GM12891 (cell line): Measurements from ENCODE around the gene HLCS.

ENCODE experiments used
- DNase-seq: peaks from one replicate; pipeline ENCODE4 v3.0.0; 2011; ENCODE audit warnings: low spot score; ENCODE audit not compliant: insufficient read length
- FAIRE-seq: peaks from 2 replicates; lab custom pipeline; 2011; peaks lifted over from hg19 to GRCh38; lab: Jason Lieb, UNC
- PAX5 ChIP-seq: IDR thresholded peaks from 2 replicates; pipeline ENCODE4 v1.6.1; 2011; ENCODE audit warnings: low read length, moderate library complexity, mild to moderate bottlenecking; ENCODE audit not compliant: insufficient read depth, severe bottlenecking
- POLR2A ChIP-seq: IDR thresholded peaks from 2 replicates; pipeline ENCODE4 v1.6.1; 2011; ENCODE audit warnings: low read depth, low read length, control low read depth
- POLR2AphosphoS5 ChIP-seq: IDR thresholded peaks from 2 replicates; pipeline ENCODE4 v1.6.1; 2011; ENCODE audit warnings: low read depth, low read length, control low read depth
- POU2F2 ChIP-seq: IDR thresholded peaks from 2 replicates; pipeline ENCODE4 v1.6.1; 2011; ENCODE audit warnings: low read depth, mild to moderate bottlenecking, control low read depth, low read length, moderate library complexity
- SPI1 ChIP-seq: IDR thresholded peaks from 2 replicates; pipeline ENCODE4 v1.6.1; 2011; ENCODE audit warnings: low read depth, low read length, control low read depth
- TAF1 ChIP-seq: IDR thresholded peaks from 2 replicates; pipeline ENCODE4 v1.6.1; 2011; ENCODE audit warnings: low read depth, low read length, control low read depth

HLCS gene

GRCh38 chr21:36757196-36757595, 209.3 kb downstream of the HLCS start:
- DNase-seq = no peak
- no peak for FAIRE-seq
- TF ChIP-seq POU2F2 = no peak
- no peak for TF ChIP-seq SPI1
- no peak for TF ChIP-seq PAX5
- no peak for TF ChIP-seq POLR2A
- no peak for TF ChIP-seq TAF1
- no peak for TF ChIP-seq POLR2AphosphoS5

DNA sequence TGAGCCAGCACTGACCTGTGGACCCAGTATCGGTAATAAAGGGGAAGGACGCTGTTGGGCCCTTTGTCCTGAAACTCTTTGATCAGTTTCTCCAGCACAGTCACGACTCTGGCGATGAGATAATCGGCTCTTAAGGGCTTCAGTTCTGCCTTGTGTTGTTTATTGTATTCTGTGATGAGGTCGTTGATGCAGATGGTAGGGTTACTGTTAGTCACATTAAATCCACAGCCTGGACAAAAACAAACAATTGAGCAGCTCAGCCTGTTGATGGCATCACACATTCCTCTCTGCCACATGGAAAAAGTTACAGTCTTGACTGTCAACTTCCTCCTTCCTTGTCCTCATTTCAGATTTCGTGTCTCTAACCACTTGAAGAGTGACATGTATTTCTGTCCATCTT, 209.9 kb downstream of the HLCS start:
- no peak for TF ChIP-seq SPI1
- no peak for TF ChIP-seq TAF1
- TF ChIP-seq PAX5 = no peak
- no peak for TF ChIP-seq POLR2AphosphoS5
- TF ChIP-seq POU2F2 = no peak
- no peak for TF ChIP-seq POLR2A
- DNase-seq (no peak), FAIRE-seq (no peak)

- no peak for DNase-seq
- no peak for FAIRE-seq
- TF ChIP-seq TAF1 = no peak
- no peak for TF ChIP-seq POLR2A
- TF ChIP-seq POU2F2 = no peak
- TF ChIP-seq POLR2AphosphoS5 = no peak
- no peak for TF ChIP-seq SPI1
- TF ChIP-seq PAX5 = no peak
Observed at GRCh38 chr21:36754241-36754898, 212.1 kb downstream of the HLCS start.

- DNase-seq = no peak
- no peak for TF ChIP-seq POLR2AphosphoS5
- no peak for TF ChIP-seq SPI1
- TF ChIP-seq POU2F2 = no peak
- TF ChIP-seq POLR2A = no peak
- TF ChIP-seq TAF1 = no peak
- no peak for TF ChIP-seq PAX5
- no peak for FAIRE-seq
Observed at GRCh38 chr21:36753556-36753955, 212.9 kb downstream of the HLCS start.

GRCh38 chr21:36751383-36751782, 215.1 kb downstream of the HLCS start:
- DNase-seq = no peak
- TF ChIP-seq POU2F2 (no peak), PAX5 (no peak), POLR2A (no peak), POLR2AphosphoS5 (no peak)
- no peak for FAIRE-seq

GRCh38 chr21:36750576-36750959, 215.9 kb downstream of the HLCS start:
- FAIRE-seq = no peak
- TF ChIP-seq SPI1 (no peak), PAX5 (no peak), POLR2AphosphoS5 (no peak)

GRCh38 chr21:36749935-36750575, 216.4 kb downstream of the HLCS start:
- DNase-seq (no peak), FAIRE-seq (no peak)
- TF ChIP-seq TAF1 = no peak
- no peak for TF ChIP-seq POLR2A
- no peak for TF ChIP-seq PAX5
- no peak for TF ChIP-seq SPI1
- no peak for TF ChIP-seq POLR2AphosphoS5
- no peak for TF ChIP-seq POU2F2

More at GRCh38 chr21:36750576-36750959, 215.9 kb downstream of the HLCS start:
- no peak for DNase-seq

GRCh38 chr21:36747815-36748383, 218.6 kb downstream of the HLCS start:
- FAIRE-seq (no peak), DNase-seq (peak; percentile 73)
- TF ChIP-seq POU2F2 (no peak), SPI1 (no peak), TAF1 (no peak), POLR2AphosphoS5 (no peak), PAX5 (no peak), POLR2A (no peak)

DNA sequence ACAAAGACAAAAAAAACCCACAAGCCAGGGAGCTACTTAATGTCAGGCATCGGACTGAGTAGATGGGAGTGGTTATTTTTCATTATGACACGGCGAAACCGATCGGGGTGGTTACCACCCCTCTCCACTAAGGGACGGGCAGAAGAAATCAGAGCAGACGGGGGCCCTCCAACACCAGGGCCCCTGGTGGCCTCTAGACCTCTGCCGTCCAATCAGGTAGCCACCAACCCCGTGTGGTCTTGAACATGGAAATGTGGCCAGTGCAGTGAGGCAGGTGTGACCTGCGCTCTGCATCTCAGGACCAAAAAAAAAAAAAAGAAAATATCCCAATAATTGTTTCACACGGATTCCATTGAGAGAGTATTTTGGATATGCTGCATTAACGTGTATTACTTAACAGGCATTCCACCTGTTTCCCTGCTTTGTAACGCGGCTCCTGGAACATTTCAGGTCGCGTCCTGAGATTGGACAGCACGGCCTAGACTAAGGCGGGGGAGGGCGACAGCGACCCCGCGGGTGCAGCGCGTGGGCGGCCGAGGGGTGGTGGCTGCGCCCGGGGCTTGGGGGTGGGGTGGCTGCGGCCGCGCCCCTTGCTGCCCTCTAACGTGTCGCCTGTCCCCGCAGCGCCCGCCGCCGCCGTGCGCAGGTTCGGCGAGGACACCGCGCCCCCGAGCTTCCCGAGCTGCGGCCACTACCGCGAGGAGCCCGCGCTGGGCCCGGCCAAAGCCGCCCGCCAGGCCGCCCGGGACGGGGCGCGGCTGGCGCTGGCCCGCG, 219.2 kb downstream of the HLCS start:
- FAIRE-seq (no peak), DNase-seq (no peak)
- no peak for TF ChIP-seq PAX5
- TF ChIP-seq TAF1 = no peak
- no peak for TF ChIP-seq POLR2A
- no peak for TF ChIP-seq SPI1
- TF ChIP-seq POLR2AphosphoS5 = no peak
- no peak for TF ChIP-seq POU2F2

DNA sequence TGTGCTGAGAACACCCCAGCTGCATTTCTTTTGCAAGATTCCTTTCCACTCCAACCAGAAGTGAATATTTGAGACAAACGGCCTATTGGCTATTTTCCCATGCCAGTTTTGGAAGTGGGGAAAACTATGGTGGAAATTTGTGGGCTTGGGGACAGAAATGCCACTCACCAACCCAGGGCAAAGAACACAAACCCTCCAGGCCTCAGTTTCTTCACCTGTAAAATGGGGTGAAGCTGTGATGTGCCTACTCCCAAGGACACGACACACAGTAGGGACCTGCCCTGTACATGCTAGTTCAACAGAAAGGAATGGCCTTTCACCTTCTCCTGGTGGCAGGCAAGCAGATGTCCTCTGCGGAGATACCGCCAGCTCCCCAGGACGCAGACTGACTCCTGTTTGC, 221.0 kb downstream of the HLCS start:
- TF ChIP-seq POLR2AphosphoS5 (no peak), SPI1 (no peak), TAF1 (no peak), PAX5 (no peak), POU2F2 (no peak), POLR2A (no peak)
- DNase-seq (no peak), FAIRE-seq (no peak)
